Activated CD8-positive, alpha-beta T cell treated with anti-CD3 and anti-CD28 coated beads for 36 hours (primary cell): ENCODE measurements around the gene DAAM1. TPM values are rescaled to one million over a fixed set of nuclear protein-coding genes. Genes with fewer than 3 reads are reported as not detected.

ENCODE experiments used
- ATAC-seq: fragments of 200-7000 bp; cut with Tn5 transposase; one replicate; pipeline ENCODE4 v1.10.0; 2021; ENCODE audit warnings: mild to moderate bottlenecking, moderate library complexity
- CTCF ChIA-PET: fragments of 350-600 bp; sonication (Branson Sonifier 250); formaldehyde crosslinking; loops from one replicate; lab custom pipeline; 2021; ENCODE audit warnings: antibody characterized with exemption; lab: Charles Lee
- POLR2A ChIA-PET: fragments of 350-600 bp; sonication (Branson Sonifier 250); formaldehyde crosslinking; loops from one replicate; lab custom pipeline; 2021; ENCODE audit warnings: antibody characterized with exemption; lab: Charles Lee
- DNase-seq: peaks from one replicate; pipeline ENCODE4 v3.0.0-alpha.2; 2020
- H3K27ac Mint-ChIP-seq: one replicate; pipeline ENCODE4 v1.8.0; 2021; ENCODE audit warnings: mild to moderate bottlenecking, mixed read lengths
- H3K27me3 Mint-ChIP-seq: one replicate; pipeline ENCODE4 v1.8.0; 2021; ENCODE audit warnings: mixed read lengths
- H3K36me3 Mint-ChIP-seq: one replicate; pipeline ENCODE4 v1.8.0; 2021; ENCODE audit warnings: low read depth, mixed read lengths
- H3K4me1 Mint-ChIP-seq: one replicate; pipeline ENCODE4 v1.8.0; 2021; ENCODE audit warnings: low read depth, mixed read lengths
- H3K4me3 Mint-ChIP-seq: one replicate; pipeline ENCODE4 v1.8.0; 2021; ENCODE audit warnings: mild to moderate bottlenecking, moderate library complexity, mixed read lengths
- H3K9me3 Mint-ChIP-seq: one replicate; pipeline ENCODE4 v1.8.0; 2021; ENCODE audit warnings: mixed read lengths
- intact Hi-C: fragments of 100-400 bp; cut with micrococcal nuclease; formaldehyde crosslinking; loops from one replicate; pipeline ENCODE4 v1.10.0; 2022
- total RNA-seq, 2 experiments: library from RNA; stranded (reverse); gene quantifications; one replicate each; pipeline ENCODE4 v1.2.3, GENCODE V29; 2021
- TF ChIP-seq, protein P1 (sequence below): fragments of 200-600 bp; IDR thresholded peaks from one replicate; pipeline ENCODE4 v1.8.0; 2022; ENCODE audit warnings: antibody characterized with exemption, mild to moderate bottlenecking

The DAAM1 gene
- total RNA-seq, 2 experiments from 2014 or later: 7.2 to 9.9 TPM

DNA sequence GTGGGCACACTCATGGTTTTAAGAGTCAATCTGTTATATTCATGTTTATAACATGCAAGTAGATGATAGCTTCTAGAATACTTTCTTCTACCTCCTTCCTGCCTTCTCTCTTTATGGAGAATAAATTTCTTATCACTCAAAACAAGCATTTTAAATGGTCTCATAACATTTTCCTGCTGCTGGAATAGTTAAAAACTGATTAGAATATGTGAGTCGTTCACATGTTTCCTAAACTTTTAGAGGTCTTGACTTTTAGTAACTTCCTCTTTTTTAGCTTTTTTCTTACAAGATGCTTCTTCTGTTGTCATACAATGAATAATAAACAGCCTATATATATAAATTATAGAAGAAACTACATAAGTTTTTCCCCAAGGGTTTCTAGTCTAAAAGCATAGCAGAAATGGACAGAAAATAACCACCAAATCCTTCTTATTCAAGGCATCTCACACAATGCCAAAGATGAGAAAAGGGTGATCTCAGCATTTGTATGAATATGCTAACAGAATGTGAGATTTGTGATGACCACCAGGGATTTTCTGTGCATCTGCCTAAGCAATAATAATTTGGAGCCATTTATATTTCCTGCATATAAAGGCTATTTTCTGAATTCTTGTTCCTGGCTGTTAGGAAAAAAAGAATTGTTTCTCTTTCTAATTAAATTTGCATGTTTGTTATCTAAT lies 127.8 kb downstream of the DAAM1 start:
- Mint-ChIP-seq H3K27ac (no peak overlapping the region), H3K27me3 (no peaks in the 10 kb centered on the region), H3K36me3 (no peaks in the 10 kb centered on the region), H3K4me1 (peaks cover 6% of the 10 kb centered on the region), H3K4me3 (no peak overlapping the region), H3K9me3 (no peaks in the 10 kb centered on the region)
- intact Hi-C loops: no loop called here
- ChIA-PET CTCF (no interaction called here), POLR2A (no interaction called here)
- no peak for ATAC-seq
- no peak for DNase-seq
- TF ChIP-seq, protein P1, sequence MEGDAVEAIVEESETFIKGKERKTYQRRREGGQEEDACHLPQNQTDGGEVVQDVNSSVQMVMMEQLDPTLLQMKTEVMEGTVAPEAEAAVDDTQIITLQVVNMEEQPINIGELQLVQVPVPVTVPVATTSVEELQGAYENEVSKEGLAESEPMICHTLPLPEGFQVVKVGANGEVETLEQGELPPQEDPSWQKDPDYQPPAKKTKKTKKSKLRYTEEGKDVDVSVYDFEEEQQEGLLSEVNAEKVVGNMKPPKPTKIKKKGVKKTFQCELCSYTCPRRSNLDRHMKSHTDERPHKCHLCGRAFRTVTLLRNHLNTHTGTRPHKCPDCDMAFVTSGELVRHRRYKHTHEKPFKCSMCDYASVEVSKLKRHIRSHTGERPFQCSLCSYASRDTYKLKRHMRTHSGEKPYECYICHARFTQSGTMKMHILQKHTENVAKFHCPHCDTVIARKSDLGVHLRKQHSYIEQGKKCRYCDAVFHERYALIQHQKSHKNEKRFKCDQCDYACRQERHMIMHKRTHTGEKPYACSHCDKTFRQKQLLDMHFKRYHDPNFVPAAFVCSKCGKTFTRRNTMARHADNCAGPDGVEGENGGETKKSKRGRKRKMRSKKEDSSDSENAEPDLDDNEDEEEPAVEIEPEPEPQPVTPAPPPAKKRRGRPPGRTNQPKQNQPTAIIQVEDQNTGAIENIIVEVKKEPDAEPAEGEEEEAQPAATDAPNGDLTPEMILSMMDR: no peak

DNA sequence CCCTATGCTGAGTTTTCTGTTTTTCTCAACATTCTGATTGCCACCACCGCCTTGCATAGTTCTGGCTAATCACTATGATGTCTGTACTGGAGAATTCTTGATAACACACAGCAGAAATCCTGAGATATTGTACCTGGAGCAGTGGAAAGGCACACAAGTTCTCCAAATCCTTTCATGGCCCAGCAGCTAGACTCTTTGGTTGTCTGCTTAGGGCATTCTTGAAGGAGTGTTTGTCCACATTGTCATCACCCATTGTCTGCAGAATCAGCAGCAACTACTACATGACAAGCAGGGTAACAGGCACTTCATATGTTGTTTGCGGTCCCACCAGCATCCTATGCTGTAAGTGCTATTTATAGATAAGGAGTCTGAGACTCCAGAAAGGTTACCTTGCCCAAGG lies 128.9 kb downstream of the DAAM1 start:
- no peak for ATAC-seq
- ChIA-PET POLR2A (no interaction called here), CTCF (no interaction called here)
- intact Hi-C loops: no loop called here
- Mint-ChIP-seq H3K36me3 (no peaks in the 10 kb centered on the region), H3K27ac (no peak overlapping the region), H3K27me3 (no peaks in the 10 kb centered on the region), H3K4me1 (peaks cover 9% of the 10 kb centered on the region), H3K4me3 (no peak overlapping the region), H3K9me3 (no peaks in the 10 kb centered on the region)
- DNase-seq: no peak
- TF ChIP-seq, protein P1: no peak

DNA sequence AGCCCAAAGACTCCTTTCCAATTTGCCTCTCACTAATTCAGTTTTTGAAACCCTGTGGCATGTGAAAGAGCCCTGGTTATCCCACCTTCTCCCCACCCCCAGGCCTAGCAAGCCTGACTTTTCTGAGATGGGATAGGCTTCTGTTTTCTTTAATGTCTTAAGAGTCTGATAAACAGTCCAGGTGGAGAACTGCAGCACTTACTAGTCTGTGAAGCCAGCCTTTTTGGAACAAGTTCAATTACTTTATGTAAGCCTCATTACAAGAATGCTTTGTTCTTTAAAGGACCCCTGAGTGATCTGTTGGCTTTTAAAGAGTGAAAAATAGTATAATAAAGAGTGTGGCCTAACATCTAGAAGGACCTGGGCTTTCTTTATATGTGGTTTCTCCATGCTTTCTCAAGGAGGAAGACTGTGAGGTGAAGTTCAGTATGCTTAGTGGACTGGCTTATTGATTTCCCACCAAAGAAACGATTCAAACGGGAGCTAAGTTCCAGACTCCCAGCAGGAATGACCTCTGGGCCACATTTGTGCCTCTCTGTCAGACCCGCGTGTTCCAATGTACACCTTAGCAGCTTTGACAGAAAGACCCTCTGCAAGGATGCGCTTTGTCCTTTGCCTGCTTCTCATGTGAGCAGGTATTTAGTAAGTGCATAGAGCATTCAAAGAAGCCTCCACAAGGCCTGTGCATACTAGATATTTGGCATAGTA lies 129.5 kb downstream of the DAAM1 start:
- H3K4me3 Mint-ChIP-seq: no peak overlapping the region
- no peak for ATAC-seq

DNA sequence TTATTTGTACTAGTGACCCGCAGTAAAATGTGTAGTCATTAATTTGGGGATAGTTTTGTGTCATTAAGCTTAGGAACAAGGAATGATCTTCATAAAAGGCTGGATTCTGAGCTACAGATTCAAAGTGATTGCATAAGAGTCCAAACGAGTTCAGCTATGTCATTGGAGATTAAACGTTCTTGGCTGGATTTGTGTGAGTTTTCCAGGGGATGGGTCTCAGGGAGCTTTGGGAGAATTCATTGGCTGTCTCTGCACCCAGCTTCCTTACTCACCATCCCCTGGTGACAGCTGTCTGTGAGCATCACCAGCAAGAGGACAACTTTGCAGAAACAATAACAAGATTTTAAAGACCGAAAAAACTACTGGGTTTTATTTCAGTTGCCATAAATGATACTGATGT lies 130.4 kb downstream of the DAAM1 start:
- TF ChIP-seq, protein P1: no peak
- Mint-ChIP-seq H3K27me3 (no peaks in the 10 kb centered on the region), H3K4me3 (no peak overlapping the region), H3K9me3 (no peaks in the 10 kb centered on the region), H3K27ac (no peak overlapping the region), H3K36me3 (no peaks in the 10 kb centered on the region), H3K4me1 (peaks cover 9% of the 10 kb centered on the region)
- no peak for DNase-seq
- intact Hi-C loops: no loop called here
- ChIA-PET POLR2A (no interaction called here), CTCF (interaction anchor here (1.0 kb wide), 1 partner anchor 192 kb away, joined by 3 read pairs; no protein-coding TSS in a partner anchor)
- ATAC-seq: no peak

More for the DNA sequence above, 129.5 kb downstream of the DAAM1 start:
- no peaks in the 10 kb centered on the region for H3K9me3 Mint-ChIP-seq
- CTCF ChIA-PET: no interaction called here
- TF ChIP-seq, protein P1: no peak
- peaks cover 9% of the 10 kb centered on the region for H3K4me1 Mint-ChIP-seq
- no peak for DNase-seq
- H3K36me3 Mint-ChIP-seq: no peaks in the 10 kb centered on the region
- no peak overlapping the region for H3K27ac Mint-ChIP-seq
- H3K27me3 Mint-ChIP-seq: no peaks in the 10 kb centered on the region
- intact Hi-C loops: no loop called here
- POLR2A ChIA-PET: no interaction called here

DNA sequence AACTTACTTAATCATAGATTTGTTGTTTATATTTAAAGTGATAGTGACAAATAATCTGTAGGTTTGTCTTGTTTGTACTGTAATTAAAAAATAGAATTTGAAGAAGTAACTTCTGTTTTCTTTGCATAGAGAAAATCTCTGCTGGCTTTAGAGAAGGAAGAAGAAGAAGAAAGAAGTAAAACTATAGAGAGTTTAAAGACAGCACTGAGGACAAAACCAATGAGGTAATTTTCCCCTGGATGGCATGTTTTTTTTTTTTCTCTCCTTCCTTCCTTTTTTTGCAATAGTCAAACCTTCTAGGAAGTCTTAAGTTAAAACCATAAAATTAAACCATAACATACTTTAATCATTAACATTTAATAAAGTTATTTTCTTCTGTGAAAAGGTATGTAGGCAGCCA lies 131.9 kb downstream of the DAAM1 start:
- Mint-ChIP-seq H3K36me3 (no peaks in the 10 kb centered on the region), H3K27ac (no peak overlapping the region), H3K27me3 (no peaks in the 10 kb centered on the region), H3K9me3 (no peaks in the 10 kb centered on the region), H3K4me3 (no peak overlapping the region), H3K4me1 (peaks cover 9% of the 10 kb centered on the region)
- intact Hi-C loops: no loop called here
- ChIA-PET CTCF (no interaction called here), POLR2A (no interaction called here)
- ATAC-seq (no peak), DNase-seq (no peak)
- TF ChIP-seq, protein P1: no peak
